Occipital lobe (tissue), 2 donors: Measurements from ENCODE around the gene CTSW. TPM values are rescaled to one million over a fixed set of nuclear protein-coding genes. Genes with fewer than 3 reads are reported as not detected.
"Not testable (repeated sequence)": the region's sequence is repeated elsewhere in the genome, so short reads cannot be mapped to it uniquely, and the experiment has no call there.

Experiments used
- DNase-seq: peaks from one replicate; lab custom pipeline; 2025; lab: John Stamatoyannopoulos, UW
- total RNA-seq: library from RNA; depleted of rRNA; stranded (reverse); fragments of >200 nt; gene quantifications from one replicate; pipeline ENCODE4 v1.2.3, GENCODE V29; 2014

Gene CTSW
- total RNA-seq, 1 donor from 2014 or later, result not detected

- no peak for DNase-seq
Observed at GRCh38 chr11:65885808-65886536, 6.3 kb downstream of the CTSW start.

GRCh38 chr11:65886826-65887722, 7.4 kb downstream of the CTSW start:
- no peak for DNase-seq

DNA sequence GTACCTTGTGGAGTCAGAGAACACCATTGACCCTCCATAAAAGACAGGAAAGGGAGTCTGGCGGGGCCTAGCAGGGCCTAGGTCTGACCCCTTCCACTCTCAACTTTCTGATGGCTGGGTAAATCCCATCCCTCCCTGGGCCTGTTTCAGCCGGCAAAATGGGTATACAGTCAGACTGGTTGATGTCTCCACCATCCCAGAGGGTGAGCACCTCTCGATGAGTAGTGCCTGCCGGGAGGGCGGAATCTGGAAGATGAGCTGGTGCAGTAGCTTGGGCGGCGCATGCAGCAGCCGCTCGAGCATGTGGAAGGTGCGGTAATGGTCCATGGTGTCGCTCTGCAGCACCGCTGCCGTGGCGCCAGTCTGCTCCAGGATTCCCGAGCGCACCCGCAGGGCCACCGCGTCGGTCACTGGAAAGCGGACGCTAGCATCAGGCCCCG, 8.1 kb downstream of the CTSW start:
- no peak for DNase-seq

DNA sequence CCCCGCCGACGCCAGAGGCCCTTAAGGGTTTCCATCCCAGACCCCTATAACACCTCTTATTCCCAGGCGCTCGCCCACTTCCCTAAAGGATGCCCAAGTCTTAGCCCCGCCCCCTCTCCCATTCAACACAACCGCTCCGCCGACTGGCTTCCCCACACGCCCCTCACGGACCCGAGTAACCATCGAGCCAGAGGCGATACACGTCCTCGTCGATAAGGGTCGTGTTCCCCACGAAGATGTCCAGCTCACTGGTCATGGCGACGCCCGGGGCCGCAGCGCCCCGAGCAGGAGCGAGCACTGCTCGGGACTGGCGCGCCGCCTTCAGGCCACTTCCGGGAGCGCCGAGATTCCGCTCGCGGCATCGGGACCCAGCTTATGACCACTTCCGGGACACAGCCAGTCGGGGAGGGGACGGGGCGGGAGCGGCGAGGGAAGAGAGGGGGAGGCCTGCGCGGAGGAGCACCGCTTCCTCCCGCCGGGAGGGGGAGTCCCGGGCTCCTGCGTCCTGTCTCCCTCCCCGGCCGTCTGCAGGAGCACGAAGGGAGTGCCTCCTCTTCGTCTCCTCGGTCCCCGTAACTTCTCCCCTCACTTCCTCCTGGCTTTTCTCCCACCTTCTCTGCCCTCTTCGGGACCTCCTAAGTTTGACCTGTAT, 8.7 kb downstream of the CTSW start, which contains the start of gene FIBP:
Gene FIBP, minus strand, starts transcription at position 309 of the 652 bp plus-strand sequence. Its CDS starts 53 bp downstream, at position 256.
- DNase-seq, result peak; percentile 96

DNA sequence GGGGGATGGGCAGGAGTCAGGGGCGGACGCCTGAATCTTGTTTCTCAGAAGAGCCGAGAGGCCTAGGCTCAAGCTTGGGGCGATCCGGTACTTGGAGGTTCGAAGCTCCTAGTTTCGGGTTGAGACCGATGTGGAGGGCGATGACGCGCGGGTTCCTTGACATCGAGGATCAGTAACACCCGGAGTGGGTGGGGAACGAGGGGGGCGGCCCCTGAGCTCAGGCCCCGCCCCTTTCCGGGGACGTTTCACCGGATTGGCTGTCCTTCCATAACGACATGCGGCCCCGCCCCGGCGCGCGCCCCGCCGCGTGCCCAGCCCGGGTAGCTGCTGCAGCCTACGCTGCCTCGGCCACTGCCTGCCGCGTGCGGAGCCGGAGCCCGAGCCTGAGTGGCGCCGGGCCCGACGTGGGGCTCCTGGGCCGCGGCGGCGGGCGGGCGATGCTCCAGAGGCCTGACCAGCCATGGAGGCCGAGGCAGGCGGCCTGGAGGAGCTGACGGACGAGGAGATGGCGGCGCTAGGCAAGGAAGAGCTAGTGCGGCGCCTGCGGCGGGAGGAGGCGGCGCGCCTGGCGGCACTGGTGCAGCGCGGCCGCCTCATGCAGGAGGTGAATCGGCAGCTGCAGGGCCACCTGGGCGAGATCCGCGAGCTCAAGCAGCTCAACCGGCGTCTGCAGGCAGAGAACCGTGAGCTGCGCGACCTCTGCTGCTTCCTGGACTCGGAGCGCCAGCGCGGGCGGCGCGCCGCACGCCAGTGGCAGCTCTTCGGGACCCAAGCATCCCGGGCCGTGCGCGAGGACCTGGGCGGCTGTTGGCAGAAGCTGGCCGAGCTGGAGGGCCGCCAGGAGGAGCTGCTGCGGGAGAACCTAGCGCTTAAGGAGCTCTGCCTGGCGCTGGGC, 10.9 kb downstream of the CTSW start, which contains the start of gene CCDC85B:
Gene CCDC85B, plus strand, starts transcription at position 350 of the 895 bp plus-strand sequence. Its CDS starts 111 bp downstream, at position 461.
- DNase-seq, result peak; percentile 96

DNA sequence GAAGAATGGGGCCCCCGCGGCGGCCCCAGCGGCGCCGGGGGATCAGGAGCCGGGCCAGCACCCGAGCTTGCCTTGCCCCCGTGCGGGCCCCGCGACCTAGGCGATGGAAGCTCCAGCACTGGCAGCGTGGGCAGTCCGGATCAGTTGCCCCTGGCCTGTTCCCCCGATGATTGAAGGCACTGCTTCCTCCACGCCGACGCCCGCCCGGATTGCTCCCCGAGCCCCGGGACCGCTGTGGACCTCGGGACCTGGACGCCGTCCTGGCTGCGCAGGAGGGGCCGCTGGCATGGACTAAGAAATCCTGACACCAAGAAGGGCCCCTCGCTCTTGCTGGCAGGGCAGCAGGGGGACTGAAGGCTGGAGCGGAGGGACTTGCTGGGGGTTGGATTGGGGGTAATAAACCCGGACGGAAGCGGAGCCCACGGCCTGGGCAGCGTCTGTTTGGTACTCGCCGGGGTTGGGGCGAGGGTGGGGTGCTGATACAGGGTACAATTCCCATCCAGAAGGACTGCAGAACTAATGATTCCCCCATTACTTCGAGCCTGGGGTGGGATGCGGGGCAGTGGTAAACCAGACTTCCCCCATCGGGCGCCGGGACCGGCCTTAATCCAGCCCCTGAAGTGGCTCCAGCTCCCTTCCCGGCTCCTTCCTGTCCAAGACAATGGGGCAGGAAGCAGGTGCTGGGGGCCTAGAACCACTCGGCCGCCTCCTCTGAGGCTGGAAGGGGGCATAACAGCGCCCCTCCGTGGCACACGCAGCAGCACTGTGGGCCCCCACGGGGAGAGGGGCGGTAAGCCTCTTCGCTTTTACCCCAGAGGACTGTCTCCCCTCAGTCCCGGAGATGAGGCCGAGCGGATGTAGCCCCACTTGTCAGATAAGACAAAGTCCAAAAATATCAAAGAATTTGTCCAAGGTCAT, 11.8 kb downstream of the CTSW start:
- no peak for DNase-seq

- DNase-seq, result not testable (repeated sequence)
Observed at GRCh38 chr11:65892137-65892540, 12.5 kb downstream of the CTSW start.

GRCh38 chr11:65892661-65893317, 13.2 kb downstream of the CTSW start:
- DNase-seq, result no peak

DNA sequence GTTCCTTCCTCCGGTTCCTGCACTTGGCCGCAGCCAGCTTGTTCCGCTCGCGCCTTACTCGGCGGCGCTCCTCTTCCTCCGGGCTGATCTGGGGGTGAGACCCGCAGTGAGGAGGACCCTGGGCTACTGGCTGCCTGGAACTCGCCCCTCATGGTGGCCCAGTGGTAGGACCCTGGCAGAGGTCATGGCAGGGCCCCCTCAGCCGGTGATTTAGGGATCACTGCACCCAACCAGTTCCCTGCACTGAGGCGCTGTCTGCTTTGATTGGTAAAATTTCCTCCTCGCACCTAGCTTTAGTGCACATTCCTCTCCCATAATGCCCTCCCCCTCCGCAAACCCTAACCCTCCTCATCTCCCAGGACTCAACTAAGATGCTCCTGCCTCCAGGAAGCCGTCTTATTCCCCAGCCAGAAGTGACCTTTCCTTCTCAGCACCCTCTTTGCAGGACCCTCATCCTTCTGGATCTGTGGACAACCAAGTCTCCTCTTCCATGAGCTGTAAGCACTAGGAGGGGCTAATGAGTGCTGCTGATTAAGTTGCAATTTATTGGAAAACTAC, 14.5 kb downstream of the CTSW start:
- DNase-seq, result no peak

DNA sequence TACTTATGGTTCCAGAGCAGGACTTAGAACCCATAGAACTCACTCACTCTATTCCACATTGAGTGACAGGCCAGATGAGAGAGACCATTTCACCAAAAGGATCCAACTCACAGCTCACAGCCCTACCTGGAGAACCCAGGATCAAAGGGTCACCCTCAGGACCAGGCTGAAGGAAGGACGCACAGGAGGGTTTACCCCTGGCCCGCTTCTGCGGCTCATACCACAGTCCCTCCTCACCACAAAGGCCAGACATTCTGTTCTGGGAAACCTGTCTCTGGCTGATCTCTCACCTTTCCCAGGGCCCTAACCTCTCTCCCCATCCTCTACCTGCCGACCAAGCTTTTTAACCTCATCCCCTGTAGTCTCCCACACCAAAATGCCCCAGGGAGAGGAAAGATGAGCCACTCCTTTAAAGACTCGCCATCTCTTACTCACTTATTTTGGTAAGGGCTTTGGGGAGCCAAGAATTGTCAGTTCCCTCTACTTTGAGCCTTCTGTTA, 15.9 kb downstream of the CTSW start:
- DNase-seq, result no peak

DNA sequence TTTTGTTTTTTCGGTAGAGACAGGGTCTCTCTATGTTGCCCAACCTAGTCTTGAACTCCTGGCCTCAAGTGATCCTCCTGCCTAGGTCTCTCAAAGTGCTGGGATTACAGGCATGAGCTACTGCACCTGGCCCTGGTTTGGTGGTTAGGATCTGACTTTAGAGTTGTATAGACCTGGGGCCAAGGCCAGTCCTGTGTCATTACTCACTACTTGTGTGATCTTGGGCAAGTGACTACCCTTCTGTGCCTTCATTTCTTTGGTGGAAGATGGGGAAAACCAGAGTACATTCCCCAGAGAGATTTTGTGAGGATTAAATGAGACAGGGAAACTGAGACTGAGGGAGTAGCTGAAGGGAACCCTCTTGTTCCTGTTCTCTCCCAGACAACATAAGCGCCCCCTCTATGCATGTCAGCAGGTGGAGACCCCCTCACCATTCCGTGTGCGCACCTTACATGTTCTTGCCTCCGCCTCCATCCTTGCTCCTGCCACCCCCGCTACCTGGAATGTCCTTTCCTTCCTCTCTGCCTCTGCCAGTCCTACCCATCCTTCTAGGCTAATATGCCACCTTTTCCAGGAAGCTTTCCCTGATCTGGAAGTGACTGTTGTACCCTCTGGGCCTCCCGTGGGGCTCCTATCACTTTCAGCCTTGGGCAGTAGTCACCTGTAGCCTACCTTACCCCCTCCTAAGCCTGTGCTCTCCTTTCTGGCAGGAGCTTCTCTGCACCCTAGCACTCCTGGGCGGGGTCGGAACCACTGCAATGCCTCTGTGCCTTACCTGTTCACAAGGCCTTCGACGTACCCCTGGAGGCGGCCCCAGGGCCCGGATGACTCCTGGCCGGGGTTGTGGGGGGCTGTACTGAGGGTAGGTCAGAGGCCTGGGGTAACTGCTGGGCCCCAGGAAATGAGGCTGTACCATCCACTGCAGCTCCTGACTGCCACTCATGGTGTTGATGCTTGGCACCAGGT, 16.7 kb downstream of the CTSW start:
- no peak for DNase-seq

- no peak for DNase-seq
Observed at GRCh38 chr11:65897020-65897471, 17.4 kb downstream of the CTSW start.

DNA sequence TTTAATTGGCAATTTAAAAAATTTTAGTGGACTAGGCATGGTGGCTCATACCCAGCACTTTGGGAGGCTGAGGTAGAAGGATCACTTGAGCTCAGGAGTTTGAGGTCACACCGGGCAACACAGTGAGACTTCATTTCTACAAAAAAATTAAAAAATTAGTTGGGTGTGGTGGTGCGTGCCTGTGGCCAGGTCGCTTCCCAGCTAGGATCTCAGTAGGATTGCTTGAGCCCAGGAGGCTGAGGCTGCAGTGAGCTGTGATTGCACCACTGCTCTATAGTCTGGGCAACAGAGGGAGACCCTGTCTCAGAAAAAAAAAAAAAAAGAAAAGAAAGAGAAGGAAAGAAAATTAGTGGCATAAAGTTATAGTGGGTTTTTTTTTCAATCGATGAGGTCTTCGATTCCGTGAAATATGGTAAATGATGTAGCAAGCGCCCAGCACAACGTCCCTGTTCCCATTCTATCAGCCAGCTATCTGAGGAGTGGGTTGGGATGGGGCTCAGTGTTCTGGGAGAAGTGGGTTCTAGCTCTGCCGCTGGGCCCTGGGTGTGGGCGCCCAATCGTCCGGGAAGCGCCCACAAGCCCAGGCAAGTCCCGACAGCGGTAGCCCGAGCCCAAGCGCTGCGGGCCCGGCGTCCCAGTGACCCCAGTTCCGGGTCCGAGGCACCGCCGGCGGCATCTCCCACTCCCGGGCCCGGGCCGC, 19.2 kb downstream of the CTSW start:
- no peak for DNase-seq

GRCh38 chr11:65899356-65900124, 19.9 kb downstream of the CTSW start:
- DNase-seq, result no peak

DNA sequence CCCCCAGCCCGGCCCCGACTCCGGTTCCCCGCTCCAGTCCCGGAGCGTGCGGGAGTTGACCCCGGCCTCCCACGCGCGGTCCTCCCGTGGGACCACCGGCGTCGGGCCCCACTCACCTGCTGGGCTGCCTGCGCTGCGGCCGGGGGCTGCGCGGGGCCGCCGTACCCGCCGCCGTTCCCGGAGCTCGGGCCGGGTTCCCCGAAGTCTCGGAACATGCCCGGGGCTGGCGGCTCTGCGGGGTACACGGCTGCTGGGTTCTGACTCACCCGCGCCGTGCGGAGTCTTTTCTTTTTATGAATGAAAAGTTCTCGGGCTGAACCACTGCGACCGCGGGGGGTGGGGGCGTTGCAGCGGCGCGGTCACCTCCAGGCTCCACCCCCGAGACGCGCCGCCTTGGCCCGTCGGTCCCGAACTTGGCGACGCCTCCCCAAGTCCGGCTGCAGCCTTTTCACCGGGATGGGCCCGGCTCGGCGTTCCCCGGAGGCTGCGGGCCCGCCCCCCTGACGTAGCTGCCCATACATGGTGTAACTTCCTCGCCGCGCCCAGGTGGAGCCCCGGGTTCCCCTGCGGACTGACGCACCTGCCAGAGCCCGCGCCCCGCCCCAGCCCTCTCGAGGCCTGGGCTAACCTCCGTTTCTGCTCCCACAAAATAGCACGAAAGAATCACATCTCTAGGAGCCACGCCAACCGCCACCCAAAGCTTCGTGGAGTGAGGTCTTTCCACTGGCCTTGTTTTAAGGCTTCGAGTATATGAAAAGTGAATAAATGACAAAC, 20.7 kb downstream of the CTSW start, which contains the start of gene FOSL1:
Gene FOSL1, minus strand, starts transcription at position 264 of the 774 bp plus-strand sequence. Its CDS starts 49 bp downstream, at position 215.
- peak; percentile 63 for DNase-seq
